ENCODE data around the gene SLC35F1. TPM values are rescaled to one million over a fixed set of nuclear protein-coding genes. Genes with fewer than 3 reads are reported as not detected.

Gene SLC35F1
- total RNA-seq, 1 donor from 2014 or later, result 24.3 TPM

GRCh38 chr6:118344014-118344670 lies 437.1 kb downstream of the SLC35F1 start:
- H3K36me3 ChIP-seq, result no peaks in the 10 kb centered on the region
- no peak for DNase-seq (ENCODE audit: low spot score)
- H3K4me2 ChIP-seq, result no peak overlapping the region
- H4K20me1 ChIP-seq (ENCODE audit: low read depth), result no peaks in the 10 kb centered on the region
- H3K4me1 ChIP-seq, result peaks cover under 1% of the 10 kb centered on the region
- no peaks in the 10 kb centered on the region for H3K9me3 ChIP-seq (ENCODE audit: low read depth)
- TF ChIP-seq EZH2 (IDR thresholded peaks at IDR 0.05) (no peak), EZH2phosphoT487 (IDR thresholded peaks at IDR 0.05) (no peak), CTCF (IDR thresholded peaks at IDR 0.05) (no peak)
- H2AFZ ChIP-seq (replicated peaks), result no peak overlapping the region
- Mint-ChIP-seq H3K9me3 (no peaks in the 10 kb centered on the region), H3K4me1 (peaks cover under 1% of the 10 kb centered on the region), H3K36me3 (no peaks in the 10 kb centered on the region), H3K27me3 (ENCODE audit: insufficient read depth, low read depth) (no peaks in the 10 kb centered on the region), H3K4me3 (no peak overlapping the region), H3K27ac (no peak overlapping the region)
- no peaks in the 10 kb centered on the region for H3F3A ChIP-seq (ENCODE audit: low read depth)
- no peak overlapping the region for H3K27ac ChIP-seq
- H3K27me3 ChIP-seq, result no peaks in the 10 kb centered on the region
- H3K4me3 ChIP-seq, result no peak overlapping the region
- H3K79me2 ChIP-seq (ENCODE audit: low read depth), result no peaks in the 10 kb centered on the region
- H3K9ac ChIP-seq, result no peak overlapping the region

- H3K4me1 Mint-ChIP-seq, result peaks cover 2% of the 10 kb centered on the region
- no peak overlapping the region for H2AFZ ChIP-seq (replicated peaks)
- no peak for TF ChIP-seq EZH2 (IDR thresholded peaks at IDR 0.05)
- TF ChIP-seq CTCF (IDR thresholded peaks at IDR 0.05), result no peak
- TF ChIP-seq EZH2phosphoT487 (IDR thresholded peaks at IDR 0.05), result no peak
- no peak overlapping the region for H3K4me3 Mint-ChIP-seq
- H3K9ac ChIP-seq, result no peak overlapping the region
- no peaks in the 10 kb centered on the region for H3K36me3 ChIP-seq
- H3K9me3 Mint-ChIP-seq, result peaks cover 3% of the 10 kb centered on the region
- H3K4me3 ChIP-seq, result no peak overlapping the region
- H4K20me1 ChIP-seq (ENCODE audit: low read depth), result no peaks in the 10 kb centered on the region
- no peak for DNase-seq (ENCODE audit: low spot score)
- H3K27me3 ChIP-seq, result no peaks in the 10 kb centered on the region
- H3K27me3 Mint-ChIP-seq (ENCODE audit: insufficient read depth, low read depth), result no peaks in the 10 kb centered on the region
- H3K36me3 Mint-ChIP-seq, result peaks cover 1% of the 10 kb centered on the region
- H3K27ac Mint-ChIP-seq, result no peak overlapping the region
- H3K9me3 ChIP-seq (ENCODE audit: low read depth), result no peaks in the 10 kb centered on the region
- peaks cover 3% of the 10 kb centered on the region for H3K4me1 ChIP-seq
- no peak overlapping the region for H3K27ac ChIP-seq
- H3K79me2 ChIP-seq (ENCODE audit: low read depth), result no peaks in the 10 kb centered on the region
- H3K4me2 ChIP-seq, result no peak overlapping the region
- no peaks in the 10 kb centered on the region for H3F3A ChIP-seq (ENCODE audit: low read depth)
Observed at GRCh38 chr6:118350881-118351430, 443.9 kb downstream of the SLC35F1 start.

- no peaks in the 10 kb centered on the region for H3F3A ChIP-seq (ENCODE audit: low read depth)
- no peak overlapping the region for H3K27ac Mint-ChIP-seq
- no peak overlapping the region for H3K9ac ChIP-seq
- no peaks in the 10 kb centered on the region for H3K79me2 ChIP-seq (ENCODE audit: low read depth)
- H3K4me1 ChIP-seq, result peaks cover 3% of the 10 kb centered on the region
- TF ChIP-seq EZH2 (IDR thresholded peaks at IDR 0.05) (no peak), EZH2phosphoT487 (IDR thresholded peaks at IDR 0.05) (no peak), CTCF (IDR thresholded peaks at IDR 0.05) (no peak)
- peaks cover 3% of the 10 kb centered on the region for H3K9me3 Mint-ChIP-seq
- peaks cover 1% of the 10 kb centered on the region for H3K36me3 Mint-ChIP-seq
- H4K20me1 ChIP-seq (ENCODE audit: low read depth), result no peaks in the 10 kb centered on the region
- H3K27ac ChIP-seq, result no peak overlapping the region
- DNase-seq (ENCODE audit: low spot score), result no peak
- H3K27me3 ChIP-seq, result no peaks in the 10 kb centered on the region
- H3K4me3 Mint-ChIP-seq, result no peak overlapping the region
- no peak overlapping the region for H2AFZ ChIP-seq (replicated peaks)
- no peaks in the 10 kb centered on the region for H3K9me3 ChIP-seq (ENCODE audit: low read depth)
- H3K4me2 ChIP-seq, result no peak overlapping the region
- peaks cover 2% of the 10 kb centered on the region for H3K4me1 Mint-ChIP-seq
- no peak overlapping the region for H3K4me3 ChIP-seq
- H3K27me3 Mint-ChIP-seq (ENCODE audit: insufficient read depth, low read depth), result no peaks in the 10 kb centered on the region
- no peaks in the 10 kb centered on the region for H3K36me3 ChIP-seq
Observed at GRCh38 chr6:118353564-118353963, 446.5 kb downstream of the SLC35F1 start.
